Heart right ventricle (tissue), 16 donors: ENCODE results near the gene TCF4. TPM values are rescaled to one million over a fixed set of nuclear protein-coding genes. Genes with fewer than 3 reads are reported as not detected.
"Not testable (repeated sequence)": the region's sequence is repeated elsewhere in the genome, so short reads cannot be mapped to it uniquely, and the experiment has no call there.

Experiments
- ATAC-seq, 8 donors: fragments of 200-7000 bp; cut with Tn5 transposase; one replicate each; pipeline ENCODE4 v1.9.1; 2020; ENCODE audit warnings: mild to moderate bottlenecking in 8 of 8, moderate library complexity in 8 of 8, moderate number of reproducible peaks in 1 of 8
- DNase-seq, 2 donors: peaks; one replicate each; pipeline ENCODE4 v3.0.0-alpha.2; 2020
- H3K27ac ChIP-seq, 10 donors: fragments of 200-600 bp; sonication (generic) in 2 of 10; one replicate each; pipeline versions ENCODE4 v1.5.0 to v1.8.0; 2020 to 2022; ENCODE audit warnings: mild to moderate bottlenecking in 3 of 10
- H3K27me3 ChIP-seq, 7 donors: fragments of 200-600 bp; one replicate each; pipeline ENCODE4 v1.8.0; 2021 to 2022; ENCODE audit warnings: mild to moderate bottlenecking in 2 of 7
- H3K36me3 ChIP-seq, 9 donors: fragments of 200-600 bp; sonication (generic) in 1 of 9; one replicate each; pipeline versions ENCODE4 v1.5.0 to v1.8.0; 2020 to 2022; ENCODE audit warnings: mild to moderate bottlenecking in 2 of 9
- H3K4me1 ChIP-seq, 9 donors: fragments of 200-600 bp; sonication (generic) in 1 of 9; one replicate each; pipeline versions ENCODE4 v1.5.0 to v1.8.0; 2020 to 2022; ENCODE audit warnings: mild to moderate bottlenecking in 4 of 9
- H3K4me3 ChIP-seq, 10 donors: fragments of 200-600 bp; sonication (generic) in 2 of 10; one replicate each; pipeline versions ENCODE4 v1.5.0 to v1.8.0; 2020 to 2022; ENCODE audit warnings: mild to moderate bottlenecking in 7 of 10, moderate library complexity in 2 of 10
- H3K9me3 ChIP-seq, 11 donors: fragments of 200-600 bp in 10 of 11; sonication (generic) in 2 of 11; one replicate each; pipeline versions ENCODE4 v1.5.0 to v1.8.0; 2013 to 2022; ENCODE audit warnings: mild to moderate bottlenecking in 2 of 11, control low read depth in 1 of 11, moderate library complexity in 1 of 11
- CTCF ChIP-seq, 9 donors: fragments of 200-600 bp; sonication (generic) in 2 of 9; IDR thresholded peaks; one replicate each; pipeline versions ENCODE4 v1.5.0 to v1.8.0; 2021 to 2022; ENCODE audit warnings: antibody characterized with exemption in 9 of 9, mild to moderate bottlenecking in 5 of 9, moderate library complexity in 1 of 9
- WGBS, 2 donors: extraction: QIAGEN DNeasy Blood & Tissue Kit; methylation state at CpG; one replicate each; pipeline ENCODE4 v1.1.7; 2013; ENCODE audit warnings: inconsistent platforms in 1 of 2; 5-methylcytosine and 5-hydroxymethylcytosine counted together
- intact Hi-C, 10 donors: fragments of 100-400 bp; cut with DNase I; formaldehyde crosslinking; loops; one replicate each; pipeline versions ENCODE4 v1.11.1 to v1.14.2; 2022
- polyA plus RNA-seq, 2 donors: library from polyadenylated mRNA; stranded (reverse); fragments of 200-250 nt; gene quantifications; one replicate each; pipeline ENCODE4 v1.2.3, GENCODE V29; 2013
- total RNA-seq, 10 donors: library from RNA; stranded (reverse); fragmentation: NEBNext Ultra II Directional in 3 of 10; extraction: Animal tissue kit (Norgen Biotek cat#: 25700) in 3 of 10; gene quantifications; one replicate each; pipeline versions ENCODE4 v1.2.1 to v1.2.4, GENCODE V29; 2021 to 2023
- donor health status: Arrhythmogenic right ventricular cardiomyopathy.
- donor health status: ischemic (EF 13 %, LVEDD 7.1; RV severe dilation, severe dysfunction).
- donor health status: healthy with polysubstance abuse.
- donor health status: DM: no; HTN: yes; CAD: no.
- donor health status: DM: no; HTN: no; CAD: no.
- donor health status: ischemic (EF 25% LVEDD 6.9; RV normal size, moderate dysfunction).
- donor health status: ischemic (EF 25% LVEDD 5.7; RV mildly dilated, moderate dysfunction).
- donor health status: healthy.
- donor health status: DM: yes; HTN: yes; CAD: no.
- donor health status: Ischemic cardiomyopathy.
- donor health status: ischemic (EF 35%, LVEDD 5.7; RV mildly dilated, moderate dysfunction).
- donor health status: nonischemic (EF 11% LVEDD 7.7; RV severe dilation, severe dysfunction).
- donor health status: DM: yes; HTN: yes; CAD: no.
- donor health status: PGD.
- donor health status: ischemic (EF 29% LVEDD 5.4; RV normal size, mild dysfunction).
- donor health status: nonischemic (EF 23%, LVEDD 6.1; RV moderate dilation, normal function).

The TCF4 gene
- total and polyA plus RNA-seq, 12 donors: 12.6 to 90.1 (median 65.5) TPM

GRCh38 chr18:55473058-55473457, 114.9 kb downstream of the TCF4 start:
- no peak for ATAC-seq
- intact Hi-C loops: loop anchor here in 2 of 10 donors (5.0 kb wide), 2 partner anchors 34 to 46 kb away; no protein-coding TSS in a partner anchor

GRCh38 chr18:55470826-55471225, 117.2 kb downstream of the TCF4 start:
- Histone ChIP-seq H3K4me3 (no peak overlapping the region), H3K27ac (no peak overlapping the region), H3K9me3 (no peaks in the 10 kb centered on the region), H3K36me3 (no peaks in the 10 kb centered on the region), H3K4me1 (peaks cover 0 to 59% (median 9%) of the 10 kb centered on the region in 9 donors), H3K27me3 (no peaks in the 10 kb centered on the region)
- WGBS, 2 donors: 79 to 85% methylated on average over 4 of the region's 4 CpGs
- intact Hi-C loops: loop anchor here in 2 of 10 donors (5.0 kb wide), 2 partner anchors 36 to 44 kb away; no protein-coding TSS in a partner anchor
- DNase-seq (no peak), ATAC-seq (no peak)
- no peak for TF ChIP-seq CTCF (IDR thresholded peaks at IDR 0.05)

More at GRCh38 chr18:55473058-55473457, 114.9 kb downstream of the TCF4 start:
- TF ChIP-seq CTCF (IDR thresholded peaks at IDR 0.05): no peak
- DNase-seq: no peak
- H3K36me3 ChIP-seq: no peaks in the 10 kb centered on the region
- H3K27ac ChIP-seq: peak overlapping the region in 1 of 10 donors; percentile 16
- H3K27me3 ChIP-seq: no peaks in the 10 kb centered on the region
- WGBS, 2 donors: 72 to 75% methylated on average over 2 of the region's 2 CpGs
- H3K9me3 ChIP-seq: no peaks in the 10 kb centered on the region
- no peak overlapping the region for H3K4me3 ChIP-seq
- H3K4me1 ChIP-seq: peaks cover 0 to 52% (median 14%) of the 10 kb centered on the region in 9 donors

GRCh38 chr18:55469134-55469533, 118.9 kb downstream of the TCF4 start:
- H3K27ac ChIP-seq, intact Hi-C loops, H3K36me3 ChIP-seq, H3K27me3 ChIP-seq, DNase-seq, ATAC-seq, H3K9me3 ChIP-seq, H3K4me3 ChIP-seq: not testable (repeated sequence)
- H3K4me1 ChIP-seq: peaks cover 0 to 76% (median 23%) of the 10 kb centered on the region in 9 donors
- WGBS, 2 donors: 97 to 99% methylated on average over 8 of the region's 8 CpGs

GRCh38 chr18:55466789-55467188, 121.2 kb downstream of the TCF4 start:
- 79 to 87% methylated on average over 4 of the region's 4 CpGs for WGBS, 2 donors
- peaks cover 0 to 12% (median 0%) of the 10 kb centered on the region in 9 donors for H3K36me3 ChIP-seq
- no peak overlapping the region for H3K27ac ChIP-seq
- ATAC-seq (no peak), DNase-seq (no peak)
- TF ChIP-seq CTCF (IDR thresholded peaks at IDR 0.05): no peak
- peaks cover 0 to 62% (median 18%) of the 10 kb centered on the region in 9 donors for H3K4me1 ChIP-seq
- intact Hi-C loops: no loop called here
- no peak overlapping the region for H3K4me3 ChIP-seq
- no peaks in the 10 kb centered on the region for H3K9me3 ChIP-seq
- H3K27me3 ChIP-seq: no peaks in the 10 kb centered on the region

- 78 to 85% methylated on average over 2 of the region's 2 CpGs for whole genome bisulfite sequencing, 2 donors
- Histone ChIP-seq H3K9me3 (no peaks in the 10 kb centered on the region), H3K4me1 (peaks cover 0 to 51% (median 18%) of the 10 kb centered on the region in 9 donors), H3K36me3 (peaks cover 0 to 23% (median 0%) of the 10 kb centered on the region in 9 donors), H3K4me3 (no peak overlapping the region), H3K27ac (peak overlapping the region in 4 of 10 donors; percentile 9 to 54 (median 34)), H3K27me3 (no peaks in the 10 kb centered on the region)
- DNase-seq: no peak
- intact Hi-C loops: no loop called here
- TF ChIP-seq CTCF (IDR thresholded peaks at IDR 0.05): no peak
- ATAC-seq: peak in 1 of 8 donors; percentile 33
Observed at GRCh38 chr18:55465313-55465712, 122.7 kb downstream of the TCF4 start.
